H1 (cell line): Measurements from ENCODE around the gene LTBR. TPM values are rescaled to one million over a fixed set of nuclear protein-coding genes. Genes with fewer than 3 reads are reported as not detected.

ENCODE experiments used
- ATF3 ChIP-seq: IDR thresholded peaks from 2 replicates; pipeline ENCODE4 v1.6.1; 2011; ENCODE audit warnings: low read depth, mild to moderate bottlenecking, low read length; ENCODE audit not compliant: insufficient read depth
- BACH1 ChIP-seq: IDR thresholded peaks from 2 replicates; pipeline ENCODE4 v1.6.1; 2012; ENCODE audit warnings: low read length, improper control_type of control experiment
- BCL11A ChIP-seq, 2 experiments: IDR thresholded peaks; one replicate each; pipeline ENCODE4 v1.6.1; 2011; ENCODE audit warnings: low read depth in 2 of 2, low read length in 2 of 2, mild to moderate bottlenecking in 2 of 2
- BRCA1 ChIP-seq: IDR thresholded peaks from 2 replicates; pipeline ENCODE4 v1.6.1; 2012; ENCODE audit warnings: low read depth, low read length, improper control_type of control experiment
- CBX8 ChIP-seq: fragments of 300-800, 300-1000 bp; sonication (generic); IDR thresholded peaks from 2 replicates; pipeline ENCODE4 v1.7.1; 2016; ENCODE audit warnings: low read depth, low read length, borderline replicate concordance
- E2F6 ChIP-seq: IDR thresholded peaks from 2 replicates; pipeline ENCODE4 v1.6.1; 2012; ENCODE audit warnings: inconsistent platforms
- EZH2 ChIP-seq: fragments of 200-600 bp; sonication (generic); IDR thresholded peaks from 2 replicates; pipeline ENCODE4 v1.7.1; 2012; ENCODE audit warnings: low read depth, mild to moderate bottlenecking, moderate library complexity, low read length, inconsistent platforms; ENCODE audit not compliant: severe bottlenecking
- GABPA ChIP-seq: IDR thresholded peaks from 2 replicates; pipeline ENCODE4 v1.6.1; 2011; ENCODE audit warnings: mild to moderate bottlenecking, low read length, moderate library complexity, borderline replicate concordance; ENCODE audit not compliant: insufficient read depth
- KDM1A ChIP-seq: fragments of 200-600, 300-600 bp; sonication (generic); IDR thresholded peaks from 2 replicates; pipeline ENCODE4 v1.7.1; 2016; ENCODE audit warnings: mild to moderate bottlenecking, low read length, borderline replicate concordance
- KDM4A ChIP-seq: IDR thresholded peaks from one replicate; pipeline ENCODE4 v1.7.1; 2012; ENCODE audit warnings: low read depth, mild to moderate bottlenecking, moderate library complexity, low read length, inconsistent platforms; ENCODE audit not compliant: severe bottlenecking
- MAX ChIP-seq: IDR thresholded peaks from 2 replicates; pipeline ENCODE4 v1.6.1; 2012; ENCODE audit warnings: inconsistent platforms
- NRF1 ChIP-seq: IDR thresholded peaks from 2 replicates; pipeline ENCODE4 v1.6.1; 2011; ENCODE audit warnings: mild to moderate bottlenecking, low read depth, low read length, improper control_type of control experiment
- PHF8 ChIP-seq: fragments of 200-600 bp; sonication (generic); conservative IDR thresholded peaks from 2 replicates; pipeline ENCODE4 v1.7.1; 2012; ENCODE audit warnings: low read depth, mild to moderate bottlenecking, inconsistent platforms, low read length, moderate library complexity
- POU5F1 ChIP-seq: IDR thresholded peaks from 2 replicates; pipeline ENCODE4 v1.6.1; 2011; ENCODE audit warnings: low read depth, mild to moderate bottlenecking, low read length, moderate library complexity
- RAD21 ChIP-seq, 2 experiments: IDR thresholded peaks in 1 of 2; conservative IDR thresholded peaks in 1 of 2; 2 replicates each; pipeline ENCODE4 v1.6.1; 2011; ENCODE audit warnings: low read depth in 2 of 2, low read length in 2 of 2, improper control_type of control experiment in 1 of 2, inconsistent platforms in 1 of 2, mild to moderate bottlenecking in 1 of 2, moderate library complexity in 1 of 2
- RBBP5 ChIP-seq: IDR thresholded peaks from 2 replicates; pipeline ENCODE4 v1.7.1; 2012; ENCODE audit warnings: low read depth, mild to moderate bottlenecking, inconsistent platforms, low read length, moderate library complexity, borderline replicate concordance
- RFX5 ChIP-seq: IDR thresholded peaks from 2 replicates; pipeline ENCODE4 v1.6.1; 2011; ENCODE audit warnings: low read depth, low read length, improper control_type of control experiment, borderline replicate concordance
- SAP30 ChIP-seq: fragments of 300-600 bp; sonication (generic); IDR thresholded peaks from 2 replicates; pipeline ENCODE4 v1.7.1; 2012; ENCODE audit warnings: low read length, moderate library complexity, mild to moderate bottlenecking, inconsistent platforms; ENCODE audit not compliant: insufficient read depth, insufficient replicate concordance
- SIX5 ChIP-seq: IDR thresholded peaks from 2 replicates; pipeline ENCODE4 v1.6.1; 2011; ENCODE audit warnings: mild to moderate bottlenecking, low read depth, low read length
- SP1 ChIP-seq: IDR thresholded peaks from 2 replicates; pipeline ENCODE4 v1.6.1; 2011; ENCODE audit warnings: low read depth, low read length
- SUZ12 ChIP-seq: fragments of 200-600 bp; sonication (generic); IDR thresholded peaks from 2 replicates; pipeline ENCODE4 v1.6.1; 2012; ENCODE audit warnings: mild to moderate bottlenecking, inconsistent platforms, low read length, moderate library complexity, mixed read lengths
- TAF1 ChIP-seq: IDR thresholded peaks from 2 replicates; pipeline ENCODE4 v1.6.1; 2011; ENCODE audit warnings: mild to moderate bottlenecking, low read depth, low read length
- polyA plus RNA-seq, 7 experiments: library from polyadenylated mRNA; depleted of rRNA in 3 of 7; stranded (reverse) in 5 of 7; unstranded in 2 of 7; fragments of >200 nt in 5 of 7; fragments of 200-250 nt in 2 of 7; gene quantifications; 1 replicate in 5 of 7; 2 replicates in 1 of 7; 4 replicates in 1 of 7; pipeline versions ENCODE4 v1.2.1 to v1.2.3, GENCODE V29; 2011 to 2013; ENCODE audit warnings: missing spikeins in 2 of 7, mixed read lengths in 2 of 7
- total RNA-seq: library from RNA; stranded (reverse); fragmentation: NEBNext Ultra II Directional; extraction: Animal tissue kit (Norgen Biotek cat#: 25700); gene quantifications from 2 replicates; pipeline ENCODE4 v1.2.1, GENCODE V29; 2021

Gene LTBR
- total and polyA plus RNA-seq, 2 of the 8 experiments (the other 6 are each of a cell fraction or from before 2014, with no cell fraction given): 5.1 to 6.3 TPM

- TF ChIP-seq RAD21 (IDR thresholded peaks at IDR 0.05 in 1 of 2, conservative IDR thresholded peaks at IDR 0.05 in 1 of 2; ENCODE audit: low read depth in 2 of 2, low read length in 2 of 2) (peak in 1 of 2 experiments; percentile 6; a peak in 2 of 4 replicates), ATF3 (no peak), CBX8 (no peak), KDM1A (no peak), GABPA (no peak), NRF1 (no peak), SP1 (peak; percentile 88; the same call in 1 of the 2 replicates), SAP30 (no peak), RFX5 (no peak), KDM4A (no peak), EZH2 (no peak), BACH1 (no peak), BCL11A (IDR thresholded peaks at IDR 0.05; ENCODE audit: low read depth in 2 of 2, low read length in 2 of 2) (peak in 1 of 2 experiments; percentile 15), PHF8 (peak; percentile 38), RBBP5 (no peak; the same call in 1 of the 2 replicates), SUZ12 (no peak), E2F6 (peak; percentile 69), POU5F1 (peak; percentile 75; the same call in 1 of the 2 replicates), BRCA1 (no peak), SIX5 (no peak), MAX (no peak; the same call in 1 of the 2 replicates), TAF1 (peak; percentile 90)
Observed at GRCh38 chr12:6375269-6376078, 8.5 kb upstream of the LTBR start, which contains the start of gene SCNN1A (continued).
